Fibroblast of skin of right quadriceps (primary cell): ENCODE results near the gene KIR3DL1.
"Not testable (repeated sequence)": the region's sequence is repeated elsewhere in the genome, so short reads cannot be mapped to it uniquely, and the experiment has no call there.

Experiments used
- DNase-seq: peaks from one replicate; pipeline ENCODE4 v3.0.0-alpha.2; 2013

KIR3DL1 gene

DNA sequence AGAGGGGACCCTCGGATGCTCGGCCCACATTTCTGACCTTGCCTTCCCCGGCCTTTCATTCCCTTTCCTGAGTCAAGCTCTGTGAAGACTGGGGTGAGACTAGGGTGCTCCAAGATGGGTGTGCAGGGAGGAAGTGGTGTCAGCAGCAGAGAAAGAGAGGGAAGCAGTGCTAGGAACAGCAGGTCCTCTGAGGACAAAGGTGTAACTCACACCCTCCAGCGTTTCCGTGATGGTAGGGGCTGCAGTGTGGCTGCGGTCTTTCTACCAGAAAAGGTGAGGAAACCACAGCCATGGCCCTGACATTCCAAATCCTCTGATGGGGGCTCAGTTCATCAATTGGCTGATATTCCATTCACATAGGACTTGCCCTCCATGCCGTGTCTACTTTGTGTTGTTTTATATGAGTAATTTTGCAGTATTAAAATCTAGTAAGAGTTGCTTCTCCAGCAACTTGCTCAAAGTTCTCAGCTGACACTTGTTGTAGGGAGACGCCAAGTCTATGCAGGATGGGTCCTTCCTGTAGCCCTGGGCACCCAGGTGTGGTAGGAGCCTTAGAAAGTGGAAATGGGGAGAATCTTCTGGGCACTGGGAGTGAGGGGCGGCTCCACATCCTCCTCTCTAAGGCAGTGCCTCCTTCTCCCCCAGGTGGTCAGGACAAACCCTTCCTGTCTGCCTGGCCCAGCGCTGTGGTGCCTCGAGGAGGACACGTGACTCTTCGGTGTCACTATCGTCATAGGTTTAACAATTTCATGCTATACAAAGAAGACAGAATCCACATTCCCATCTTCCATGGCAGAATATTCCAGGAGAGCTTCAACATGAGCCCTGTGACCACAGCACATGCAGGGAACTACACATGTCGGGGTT, 1.6 kb downstream of the KIR3DL1 start:
- DNase-seq, result no peak

DNA sequence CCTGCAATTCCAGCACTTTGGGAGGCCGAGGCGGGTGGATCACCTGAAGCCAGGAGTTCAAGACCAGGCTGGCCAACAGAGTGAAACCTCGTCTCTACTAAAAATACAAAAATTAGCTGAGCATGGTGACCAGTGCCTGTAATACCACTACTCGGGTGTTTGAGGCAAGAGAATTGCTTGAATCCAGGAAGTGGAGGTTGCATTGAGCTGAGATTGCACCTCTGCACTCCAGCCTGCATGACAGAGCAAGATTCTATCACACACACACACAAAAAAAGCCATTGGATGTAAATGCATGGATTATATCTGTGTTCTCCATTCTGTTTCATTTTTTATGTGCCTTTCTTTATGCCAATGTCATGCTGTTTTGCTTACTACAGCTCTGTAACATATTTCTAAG, 8.1 kb downstream of the KIR3DL1 start:
- DNase-seq, result not testable (repeated sequence)

DNA sequence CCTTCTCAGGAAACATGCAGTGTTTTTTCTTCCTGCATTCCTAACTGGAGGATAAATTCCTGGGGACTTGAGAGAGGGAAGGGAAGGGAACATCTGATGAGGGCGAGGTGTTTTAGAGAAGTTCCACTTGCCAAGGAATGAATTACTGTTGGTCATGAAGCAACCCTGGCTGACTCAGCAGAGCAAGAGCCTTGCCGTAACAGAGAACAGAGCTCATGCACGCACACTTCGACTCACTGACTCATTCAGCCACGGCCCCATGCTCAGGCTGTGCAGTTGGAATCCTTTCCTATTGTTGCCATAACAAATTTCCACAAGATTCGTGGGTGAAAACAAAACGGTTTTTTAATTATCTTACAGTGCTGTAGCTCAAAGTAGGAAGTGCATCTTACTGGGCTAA, 9.1 kb downstream of the KIR3DL1 start:
- DNase-seq, result not testable (repeated sequence)

DNA sequence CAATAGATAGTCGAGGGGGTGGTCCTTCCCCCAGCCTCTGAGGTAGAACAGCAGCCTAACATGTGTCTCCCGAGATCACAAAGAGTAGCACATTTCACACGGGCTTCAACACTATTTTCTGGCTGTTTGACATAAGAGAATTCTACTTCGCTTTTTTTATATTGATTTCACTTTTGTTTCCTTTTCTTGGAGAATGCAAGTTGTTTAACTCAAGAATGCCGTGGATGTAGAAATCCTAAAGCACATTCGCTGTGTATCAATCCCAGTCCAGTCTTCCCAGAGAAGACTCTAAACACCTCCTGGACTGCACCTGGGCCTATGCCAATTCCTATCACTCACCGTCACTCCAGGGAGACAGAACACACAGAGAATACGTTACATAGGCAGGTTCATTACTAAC, 11.8 kb downstream of the KIR3DL1 start:
- DNase-seq, result not testable (repeated sequence)

DNA sequence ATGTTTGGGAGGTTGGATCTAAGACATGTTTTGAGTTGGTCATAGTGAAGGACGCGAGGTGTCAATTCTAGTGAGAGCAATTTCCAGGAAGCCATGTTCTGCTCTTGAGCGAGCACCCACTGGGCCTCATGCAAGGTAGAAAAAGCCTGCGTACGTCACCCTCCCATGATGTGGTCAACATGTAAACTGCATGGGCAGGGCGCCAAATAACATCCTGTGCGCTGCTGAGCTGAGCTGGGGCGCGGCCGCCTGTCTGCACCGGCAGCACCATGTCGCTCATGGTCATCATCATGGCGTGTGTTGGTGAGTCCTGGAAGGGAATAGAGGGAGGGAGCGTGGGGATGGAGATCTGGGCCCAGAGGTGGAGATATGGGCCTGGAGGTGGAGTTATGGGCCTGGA, 16.2 kb downstream of the KIR3DL1 start, which contains the start of gene KIR2DS4:
Gene KIR2DS4, plus strand, starts transcription at position 181 of the 400 bp plus-strand sequence.
- DNase-seq, result not testable (repeated sequence)

DNA sequence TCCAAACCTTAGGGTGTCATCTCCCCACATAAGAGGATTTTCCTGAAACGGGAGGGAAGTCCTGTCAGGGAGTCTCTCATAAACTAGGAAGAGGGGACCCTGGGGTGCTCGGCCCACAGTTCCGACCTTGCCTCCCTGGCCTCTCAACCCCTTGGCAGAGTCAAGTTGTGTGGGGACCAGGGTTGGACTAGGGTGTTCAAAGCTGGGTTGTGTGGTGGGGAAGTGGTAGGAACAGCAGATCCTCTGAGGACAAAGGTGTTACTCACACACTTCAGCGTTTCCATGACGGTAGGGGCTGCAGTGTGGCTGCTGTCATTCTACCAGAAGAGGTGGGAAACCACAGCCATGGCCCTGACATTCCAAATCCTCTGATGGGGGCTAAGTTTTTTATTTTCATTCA, 18.9 kb downstream of the KIR3DL1 start:
- not testable (repeated sequence) for DNase-seq

DNA sequence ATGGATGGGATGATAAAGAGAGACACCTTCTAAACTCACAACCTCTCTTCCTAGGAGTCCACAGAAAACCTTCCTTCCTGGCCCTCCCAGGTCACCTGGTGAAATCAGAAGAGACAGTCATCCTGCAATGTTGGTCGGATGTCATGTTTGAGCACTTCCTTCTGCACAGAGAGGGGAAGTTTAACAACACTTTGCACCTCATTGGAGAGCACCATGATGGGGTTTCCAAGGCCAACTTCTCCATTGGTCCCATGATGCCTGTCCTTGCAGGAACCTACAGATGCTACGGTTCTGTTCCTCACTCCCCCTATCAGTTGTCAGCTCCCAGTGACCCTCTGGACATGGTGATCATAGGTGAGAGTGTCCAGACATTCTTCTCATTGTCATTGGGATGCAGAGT, 21.3 kb downstream of the KIR3DL1 start:
- not testable (repeated sequence) for DNase-seq

DNA sequence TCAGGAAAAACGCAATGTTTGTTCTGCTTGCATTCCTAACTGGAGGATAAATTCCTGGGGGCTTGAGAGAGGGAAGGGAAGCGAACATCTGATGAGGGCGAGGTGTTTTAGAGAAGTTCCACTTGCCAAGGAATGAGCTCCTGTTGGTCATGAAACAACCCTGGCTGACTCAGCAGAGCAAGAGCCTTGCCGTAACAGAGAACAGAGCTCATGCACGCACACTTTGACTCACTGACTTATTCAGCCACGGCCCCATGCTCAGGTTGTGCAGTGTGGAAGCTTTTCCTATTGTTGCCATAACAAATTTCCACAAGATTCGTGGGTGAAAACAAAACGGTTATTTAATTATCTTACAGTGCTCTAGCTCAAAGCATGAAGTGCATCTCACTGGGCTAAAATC, 26.9 kb downstream of the KIR3DL1 start:
- not testable (repeated sequence) for DNase-seq

DNA sequence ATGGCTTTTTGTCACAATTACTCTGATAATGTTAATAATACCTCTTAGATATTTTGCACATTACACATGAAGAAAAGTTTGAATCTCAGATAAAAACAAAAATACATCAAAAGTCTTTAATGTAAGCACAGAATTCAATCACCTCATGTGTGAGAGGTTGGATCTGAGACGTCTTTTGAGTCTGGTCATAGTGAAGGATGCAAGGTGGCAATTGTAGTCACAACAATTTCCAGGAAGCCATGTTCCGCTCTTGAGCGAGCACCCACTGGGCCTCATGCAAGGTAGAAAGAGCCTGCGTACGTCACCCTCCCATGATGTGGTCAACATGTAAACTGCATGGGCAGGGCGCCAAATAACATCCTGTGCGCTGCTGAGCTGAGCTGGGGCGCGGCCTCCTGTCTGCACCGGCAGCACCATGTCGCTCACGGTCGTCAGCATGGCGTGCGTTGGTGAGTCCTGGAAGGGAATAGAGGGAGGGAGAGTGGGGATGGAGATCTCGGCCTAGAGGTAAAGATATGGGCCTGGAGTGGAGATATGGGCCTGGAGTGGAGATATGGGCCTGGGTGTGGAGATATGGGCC, 33.9 kb downstream of the KIR3DL1 start, which contains the start of gene KIR3DL2:
Gene KIR3DL2, plus strand, starts transcription at position 383 of the 580 bp plus-strand sequence. Its CDS starts 33 bp downstream, at position 416.
- DNase-seq, result not testable (repeated sequence)

DNA sequence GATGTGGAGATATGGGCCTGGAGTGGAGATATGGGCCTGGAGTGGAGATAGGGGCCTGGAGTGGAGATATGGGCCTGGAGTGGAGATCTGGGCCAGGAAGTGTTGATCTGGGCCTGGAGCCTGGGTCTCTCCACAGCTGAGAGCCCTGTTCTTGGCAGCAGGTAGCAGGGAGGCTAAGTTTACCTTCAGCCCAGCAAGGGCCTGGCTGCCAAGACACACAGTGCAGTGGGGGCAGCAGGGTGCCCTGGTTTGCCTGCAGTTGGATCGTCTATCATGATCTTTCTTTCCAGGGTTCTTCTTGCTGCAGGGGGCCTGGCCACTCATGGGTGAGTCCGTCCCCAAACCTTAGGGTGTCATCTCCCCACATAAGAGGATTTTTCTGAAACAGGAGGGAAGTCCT, 34.7 kb downstream of the KIR3DL1 start:
- no peak for DNase-seq

DNA sequence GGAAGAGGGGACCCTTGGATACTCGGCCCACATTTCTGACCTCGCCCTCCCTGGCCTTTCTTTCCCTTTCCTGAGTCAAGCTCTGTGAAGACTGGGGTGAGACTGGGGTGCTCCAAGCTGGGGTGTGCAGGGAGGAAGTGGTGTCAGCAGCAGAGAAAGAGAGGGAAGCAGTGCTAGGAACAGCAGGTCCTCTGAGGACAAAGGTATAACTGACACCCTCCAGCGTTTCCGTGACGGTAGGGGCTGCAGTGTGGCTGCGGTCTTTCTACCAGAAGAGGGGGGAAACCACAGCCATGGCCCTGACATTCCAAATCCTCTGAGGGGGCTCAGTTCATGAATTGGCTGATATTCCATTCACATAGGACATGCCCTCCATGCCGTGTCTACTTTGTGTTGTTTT, 35.1 kb downstream of the KIR3DL1 start:
- DNase-seq, result no peak

DNA sequence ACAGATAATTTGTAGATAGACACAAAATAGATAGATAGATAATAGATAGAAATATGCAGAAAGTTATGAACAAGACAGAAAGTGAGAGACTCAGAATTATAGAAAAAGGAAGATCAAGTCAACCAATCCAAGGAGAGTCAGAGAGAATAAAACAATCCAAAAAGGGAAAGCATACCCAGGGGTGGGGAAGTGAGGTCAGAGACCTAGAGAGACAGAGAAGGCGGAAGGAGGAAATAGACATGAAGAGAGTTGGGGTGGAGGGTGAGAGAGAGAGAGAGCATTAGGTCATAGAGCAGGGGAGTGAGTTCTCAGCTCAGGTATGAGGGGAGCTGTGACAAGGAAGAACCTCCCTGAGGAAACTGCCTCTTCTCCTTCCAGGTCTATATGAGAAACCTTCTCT, 39.0 kb downstream of the KIR3DL1 start:
- not testable (repeated sequence) for DNase-seq

DNA sequence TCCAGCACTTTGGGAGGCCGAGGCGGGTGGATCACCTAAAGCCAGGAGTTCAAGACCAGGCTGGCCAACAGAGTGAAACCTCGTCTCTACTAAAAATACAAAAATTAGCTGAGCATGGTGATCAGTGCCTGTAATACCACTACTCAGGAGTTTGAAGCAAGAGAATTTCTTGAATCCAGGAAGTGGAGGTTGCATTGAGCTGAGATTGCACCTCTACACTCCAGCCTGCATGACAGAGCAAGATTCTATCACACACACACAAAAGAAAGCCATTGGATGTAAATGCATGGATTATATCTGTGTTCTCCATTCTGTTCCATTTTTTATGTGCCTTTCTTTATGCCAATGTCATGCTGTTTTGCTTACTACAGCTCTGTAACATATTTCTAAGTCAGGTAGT, 42.2 kb downstream of the KIR3DL1 start:
- DNase-seq, result not testable (repeated sequence)

DNA sequence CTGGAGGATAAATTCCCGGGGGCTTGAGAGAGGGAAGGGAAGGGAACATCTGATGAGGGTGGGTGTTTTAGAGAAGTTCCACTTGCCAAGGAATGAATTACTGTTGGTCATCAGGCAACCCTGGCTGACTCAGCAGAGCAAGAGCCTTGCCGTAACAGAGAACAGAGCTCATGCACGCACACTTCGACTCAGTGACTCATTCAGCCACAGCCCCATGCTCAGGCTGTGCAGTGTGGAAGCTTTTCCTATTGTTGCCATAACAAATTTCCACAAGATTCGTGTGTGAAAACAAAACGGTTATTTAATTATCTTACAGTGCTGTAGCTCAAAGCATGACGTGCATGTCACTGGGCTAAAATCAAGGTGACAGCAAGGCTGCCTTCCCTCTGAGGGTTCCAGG, 43.2 kb downstream of the KIR3DL1 start:
- not testable (repeated sequence) for DNase-seq

DNA sequence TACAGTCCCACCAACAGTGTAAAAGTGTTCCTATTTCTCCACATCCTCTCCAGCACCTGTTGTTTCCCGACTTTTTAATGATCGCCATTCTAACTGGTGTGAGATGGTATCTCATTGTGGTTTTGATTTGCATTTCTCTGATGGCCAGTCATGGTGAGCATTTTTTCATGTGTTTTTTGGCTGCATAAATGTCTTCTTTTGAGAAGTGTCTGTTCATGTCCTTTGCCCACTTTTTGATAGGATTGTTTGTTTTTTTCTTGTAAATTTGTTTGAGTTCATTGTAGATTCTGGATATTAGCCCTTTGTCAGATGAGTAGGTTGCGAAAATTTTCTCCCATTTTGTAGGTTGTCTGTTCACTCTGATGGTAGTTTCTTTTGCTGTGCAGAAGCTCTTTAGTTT, 47.2 kb downstream of the KIR3DL1 start:
- not testable (repeated sequence) for DNase-seq

DNA sequence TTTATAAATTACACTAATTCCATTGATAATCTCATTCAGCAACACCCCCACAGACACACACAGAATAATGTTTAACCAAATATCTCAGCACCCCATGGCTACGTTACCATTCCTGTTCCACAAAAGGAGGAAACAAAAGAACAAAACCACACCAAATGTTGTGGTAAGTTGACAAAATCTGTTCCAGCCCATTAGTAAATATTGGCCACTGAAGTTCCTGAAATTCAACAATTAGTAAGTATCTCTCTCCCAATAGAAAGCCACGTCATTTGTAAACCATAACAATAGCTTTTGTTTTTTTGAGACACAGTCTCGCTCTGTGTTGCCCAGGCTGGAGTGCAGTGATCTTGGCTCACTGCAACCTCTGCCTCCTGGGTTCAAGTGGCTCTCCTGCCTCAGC, 55.4 kb downstream of the KIR3DL1 start:
- DNase-seq, result no peak

DNA sequence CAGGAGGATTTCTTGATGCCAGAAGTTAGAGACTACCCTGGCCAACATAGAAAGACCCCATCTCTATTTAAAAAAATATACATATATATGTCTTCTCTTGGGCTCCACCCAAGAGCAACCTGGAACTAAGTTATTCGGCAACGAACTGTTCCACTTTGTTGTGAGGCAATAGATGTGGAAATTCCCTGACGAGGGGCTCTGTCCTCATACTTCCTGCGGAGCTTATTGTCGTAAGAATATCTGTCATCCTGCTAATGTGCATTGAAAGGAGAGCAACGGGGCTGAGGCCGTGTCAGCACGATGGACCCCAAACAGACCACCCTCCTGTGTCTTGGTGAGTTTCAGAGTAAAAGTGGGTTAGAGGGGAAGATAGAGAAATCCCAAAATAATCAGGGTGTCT, 57.7 kb downstream of the KIR3DL1 start, which contains the start of gene FCAR:
Gene FCAR, plus strand, starts transcription at position 246 of the 400 bp plus-strand sequence. Its CDS starts 55 bp downstream, at position 301.
- no peak for DNase-seq

DNA sequence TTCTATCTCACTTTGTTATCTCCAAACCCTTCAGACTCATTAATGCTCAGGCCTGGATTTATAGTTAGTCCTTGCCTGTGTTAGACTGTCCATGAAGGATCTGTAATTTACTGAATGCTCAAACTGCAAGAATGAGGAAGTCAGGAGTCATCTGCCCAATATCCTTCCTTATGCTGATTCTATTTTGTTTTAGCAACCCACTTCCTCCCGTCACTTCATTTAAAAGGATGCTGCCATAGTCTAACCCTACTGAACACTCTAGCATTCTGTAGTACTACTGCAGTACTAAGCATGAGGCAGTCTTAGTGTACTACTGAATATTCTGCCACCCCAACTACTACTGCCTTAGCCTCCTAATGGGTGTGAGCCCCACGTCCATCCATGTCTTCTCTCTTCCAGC, 59.2 kb downstream of the KIR3DL1 start:
- DNase-seq, result no peak

DNA sequence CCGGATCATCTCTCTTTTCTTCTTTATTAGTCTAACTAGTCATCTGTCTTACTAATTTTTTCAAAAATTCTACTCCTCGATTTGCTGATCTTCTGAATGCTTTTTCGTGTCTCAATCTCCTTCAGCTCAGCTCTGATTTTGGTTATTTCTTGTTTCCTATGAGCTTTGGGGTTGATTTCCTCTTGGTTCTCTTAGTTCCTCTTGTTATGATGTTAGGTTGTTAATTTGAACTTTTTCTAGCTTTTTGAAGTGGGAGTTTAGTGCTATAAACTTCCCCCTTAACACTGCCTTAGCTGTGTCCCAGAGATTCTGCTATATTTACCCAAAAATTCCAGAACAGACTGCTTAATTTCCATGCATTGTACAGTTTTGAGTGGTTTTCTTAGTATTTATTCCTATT, 61.2 kb downstream of the KIR3DL1 start:
- DNase-seq, result no peak
